ENCODE measurements around the gene ABCC10. TPM values are rescaled to one million over a fixed set of nuclear protein-coding genes. Genes with fewer than 3 reads are reported as not detected.
"Not testable (repeated sequence)": the region's sequence is repeated elsewhere in the genome, so short reads cannot be mapped to it uniquely, and the experiment has no call there.

ABCC10 gene
- total RNA-seq, 3 donors from 2014 or later: 24.2 to 30.1 (median 26.5) TPM

DNA sequence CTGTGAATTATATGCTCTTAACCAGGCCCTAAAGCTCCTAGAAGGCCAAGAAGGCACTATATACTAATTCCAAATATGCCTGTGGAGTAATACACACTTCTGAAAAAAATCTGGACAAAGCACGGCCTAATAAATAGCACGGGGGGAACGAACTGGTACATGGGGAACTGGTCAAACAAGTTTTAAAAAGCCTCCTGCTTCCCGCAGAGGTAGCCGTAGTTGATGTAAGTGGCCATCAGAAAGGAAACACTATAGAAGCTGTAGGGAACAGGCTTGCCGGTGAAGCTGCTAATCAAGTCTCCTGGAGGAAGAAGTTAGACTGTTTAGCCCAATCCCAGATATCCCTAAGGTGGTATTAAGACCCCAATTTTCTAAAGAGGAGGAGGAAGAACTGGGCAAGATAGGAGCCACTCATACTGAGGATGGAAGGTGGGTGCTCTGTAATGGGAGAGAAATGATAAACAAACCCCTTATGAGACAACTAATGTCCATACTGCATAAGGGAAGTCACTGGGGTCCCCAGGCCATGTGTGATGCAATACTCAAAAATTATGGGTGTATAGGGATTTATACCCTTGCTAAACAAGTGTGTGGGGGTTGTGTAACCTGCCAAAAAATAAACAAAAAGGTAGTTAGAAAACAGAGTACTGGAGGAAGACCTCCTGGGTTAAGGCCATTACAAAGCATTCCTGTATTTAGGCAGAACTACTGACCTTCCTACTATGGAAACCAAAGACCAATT, 30.8 kb upstream of the ABCC10 start:
- DNase-seq (no peak), ATAC-seq (no peak)
- no peaks in the 10 kb centered on the region for H3K27me3 Mint-ChIP-seq (ENCODE audit: low read depth)
- H3K4me3 Mint-ChIP-seq: no peak overlapping the region
- H3K4me1 Mint-ChIP-seq (ENCODE audit: low read depth): peaks cover 24% of the 10 kb centered on the region
- H3K9me3 Mint-ChIP-seq: no peaks in the 10 kb centered on the region
- no peaks in the 10 kb centered on the region for H3K36me3 Mint-ChIP-seq (ENCODE audit: insufficient read depth)

DNA sequence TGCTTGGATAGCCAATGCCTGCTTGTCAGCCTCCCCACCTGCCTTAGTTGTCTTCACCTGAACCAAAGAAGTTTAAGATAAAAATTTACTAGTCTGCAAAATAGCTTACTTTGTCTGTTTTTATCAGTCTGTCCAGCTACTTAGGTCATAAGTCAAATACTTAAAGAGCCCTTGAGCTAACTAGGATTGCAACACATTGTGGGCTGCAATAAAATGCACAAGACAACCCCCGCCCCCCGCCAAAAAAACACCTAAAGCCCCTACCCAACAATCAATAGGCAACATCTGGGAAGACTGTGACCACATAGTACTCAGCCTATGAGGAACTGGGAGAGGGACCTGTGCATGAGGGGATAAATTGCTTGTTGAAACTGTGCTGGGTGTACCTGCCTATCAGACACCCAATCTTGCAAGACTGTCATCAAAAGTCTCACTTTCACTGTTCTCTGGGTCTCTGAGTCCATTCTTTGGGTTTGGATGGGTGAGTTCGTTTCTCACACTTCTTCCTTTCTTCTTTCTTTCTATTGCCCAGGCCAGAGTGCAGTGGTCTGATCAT, 27.3 kb upstream of the ABCC10 start:
- Mint-ChIP-seq H3K36me3 (ENCODE audit: insufficient read depth) (no peaks in the 10 kb centered on the region), H3K9me3 (no peaks in the 10 kb centered on the region), H3K27me3 (ENCODE audit: low read depth) (peaks cover 4% of the 10 kb centered on the region), H3K4me1 (ENCODE audit: low read depth) (peaks cover 6% of the 10 kb centered on the region), H3K4me3 (no peak overlapping the region)
- ATAC-seq (no peak), DNase-seq (no peak)

GRCh38 chr6:43401730-43402129, 25.6 kb upstream of the ABCC10 start:
- H3K4me3 Mint-ChIP-seq: no peak overlapping the region
- H3K27me3 Mint-ChIP-seq (ENCODE audit: low read depth): peaks cover 11% of the 10 kb centered on the region
- DNase-seq: no peak
- no peaks in the 10 kb centered on the region for H3K36me3 Mint-ChIP-seq (ENCODE audit: insufficient read depth)
- H3K4me1 Mint-ChIP-seq (ENCODE audit: low read depth): peaks cover 6% of the 10 kb centered on the region
- no peak for ATAC-seq
- H3K9me3 Mint-ChIP-seq: no peaks in the 10 kb centered on the region

DNA sequence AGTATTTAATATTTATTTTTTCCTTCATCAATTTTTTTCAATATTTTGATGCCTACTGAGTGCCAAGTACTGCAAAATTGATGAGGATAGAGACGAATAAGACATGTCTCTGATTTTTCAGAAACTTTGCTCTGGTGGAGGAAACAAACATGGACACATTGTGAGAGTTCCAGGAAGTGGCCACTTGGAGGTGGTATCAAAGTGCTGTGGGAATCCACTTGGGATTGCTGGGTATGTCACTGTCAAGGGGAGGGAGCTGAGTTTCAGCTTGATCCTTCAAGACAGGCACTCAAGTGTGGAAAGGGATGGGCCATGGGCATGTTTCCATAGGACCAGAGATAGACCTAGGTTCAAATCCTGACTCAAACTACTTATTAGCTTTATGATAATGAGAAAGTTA, 24.5 kb upstream of the ABCC10 start:
- ATAC-seq (no peak), DNase-seq (no peak)
- Mint-ChIP-seq H3K9me3 (no peaks in the 10 kb centered on the region), H3K36me3 (ENCODE audit: insufficient read depth) (no peaks in the 10 kb centered on the region), H3K4me3 (no peak overlapping the region), H3K27me3 (ENCODE audit: low read depth) (peaks cover 11% of the 10 kb centered on the region), H3K4me1 (ENCODE audit: low read depth) (peaks cover 2% of the 10 kb centered on the region)

- DNase-seq: no peak
- H3K36me3 Mint-ChIP-seq (ENCODE audit: insufficient read depth): no peaks in the 10 kb centered on the region
- ATAC-seq: no peak
- no peak overlapping the region for H3K4me3 Mint-ChIP-seq
- peaks cover 12% of the 10 kb centered on the region for H3K27me3 Mint-ChIP-seq (ENCODE audit: low read depth)
- no peaks in the 10 kb centered on the region for H3K4me1 Mint-ChIP-seq (ENCODE audit: low read depth)
- no peaks in the 10 kb centered on the region for H3K9me3 Mint-ChIP-seq
Measured at GRCh38 chr6:43405354-43405753, 22.0 kb upstream of the ABCC10 start.

DNA sequence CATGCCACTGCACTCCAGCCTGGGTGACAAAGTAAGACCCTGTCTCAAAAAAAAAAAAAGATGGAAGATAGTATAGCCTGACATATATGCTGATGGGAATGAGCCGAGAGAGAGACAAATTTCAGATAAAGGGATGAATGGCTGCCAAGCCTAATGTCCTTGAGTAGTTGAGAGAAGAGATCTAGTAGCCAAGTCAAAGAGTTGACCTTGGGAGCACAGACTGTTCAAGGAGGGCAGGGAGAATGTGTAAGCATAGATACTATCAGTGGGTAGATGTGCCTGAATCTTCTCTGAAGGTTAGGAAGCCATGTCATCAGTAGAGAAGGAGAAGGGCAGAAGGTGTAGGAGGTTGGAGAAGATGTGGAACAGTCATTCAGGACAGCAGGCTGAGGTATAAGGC, 20.0 kb upstream of the ABCC10 start:
- Mint-ChIP-seq H3K4me3 (no peak overlapping the region), H3K4me1 (ENCODE audit: low read depth) (no peaks in the 10 kb centered on the region), H3K27me3 (ENCODE audit: low read depth) (peaks cover 14% of the 10 kb centered on the region), H3K36me3 (ENCODE audit: insufficient read depth) (no peaks in the 10 kb centered on the region), H3K9me3 (no peaks in the 10 kb centered on the region)
- no peak for ATAC-seq
- no peak for DNase-seq

DNA sequence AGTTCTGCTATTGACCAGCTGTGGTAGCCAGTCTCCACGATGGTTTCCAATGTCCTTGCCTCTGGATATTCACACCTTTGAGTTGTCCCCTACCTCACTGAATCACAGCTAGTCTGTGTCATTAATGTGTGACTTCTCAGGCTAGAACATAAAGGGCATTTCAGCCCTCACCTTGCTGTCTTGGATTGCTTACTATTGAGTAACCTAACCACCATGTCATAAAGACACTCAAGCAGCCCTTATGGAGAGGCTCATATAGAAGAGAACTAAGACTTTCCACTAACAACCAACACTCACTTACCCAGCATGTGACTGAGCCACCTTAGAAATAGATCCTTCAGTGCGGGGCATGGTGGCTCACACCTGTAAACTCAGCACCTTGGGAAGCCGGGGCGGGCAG, 19.1 kb upstream of the ABCC10 start:
- H3K4me3 Mint-ChIP-seq: no peak overlapping the region
- ATAC-seq (no peak), DNase-seq (no peak)
- H3K9me3 Mint-ChIP-seq: no peaks in the 10 kb centered on the region
- H3K27me3 Mint-ChIP-seq (ENCODE audit: low read depth): peaks cover 14% of the 10 kb centered on the region
- H3K4me1 Mint-ChIP-seq (ENCODE audit: low read depth): no peaks in the 10 kb centered on the region
- no peaks in the 10 kb centered on the region for H3K36me3 Mint-ChIP-seq (ENCODE audit: insufficient read depth)

GRCh38 chr6:43410776-43411175, 16.6 kb upstream of the ABCC10 start:
- not testable (repeated sequence) for ATAC-seq; H3K4me1 Mint-ChIP-seq (ENCODE audit: low read depth); H3K4me3 Mint-ChIP-seq; H3K36me3 Mint-ChIP-seq (ENCODE audit: insufficient read depth); H3K27me3 Mint-ChIP-seq (ENCODE audit: low read depth); H3K9me3 Mint-ChIP-seq; DNase-seq

DNA sequence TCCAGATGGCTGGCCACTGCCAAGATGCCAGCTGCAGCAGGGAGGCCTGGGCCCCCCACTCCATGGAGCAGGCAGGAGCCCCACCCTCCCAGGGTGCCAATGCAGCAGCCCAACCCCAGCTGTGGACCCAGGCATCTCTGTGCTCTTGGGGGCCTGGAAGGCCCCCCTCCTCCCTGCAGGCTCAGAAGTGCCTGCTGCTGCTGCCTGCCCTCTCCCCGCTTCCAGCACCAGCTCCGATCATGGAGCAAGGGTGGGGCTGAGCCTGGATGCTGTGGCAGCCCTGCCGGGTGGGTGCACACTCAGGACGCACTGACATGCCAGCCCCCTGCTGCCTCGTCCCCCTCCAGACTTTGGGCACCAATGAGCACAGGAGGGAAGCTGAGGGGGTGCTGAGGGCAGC, 14.8 kb upstream of the ABCC10 start:
- Mint-ChIP-seq H3K9me3 (no peaks in the 10 kb centered on the region), H3K4me1 (ENCODE audit: low read depth) (no peaks in the 10 kb centered on the region), H3K4me3 (no peak overlapping the region), H3K27me3 (ENCODE audit: low read depth) (peaks cover 7% of the 10 kb centered on the region), H3K36me3 (ENCODE audit: insufficient read depth) (no peaks in the 10 kb centered on the region)
- DNase-seq (no peak), ATAC-seq (no peak)

DNA sequence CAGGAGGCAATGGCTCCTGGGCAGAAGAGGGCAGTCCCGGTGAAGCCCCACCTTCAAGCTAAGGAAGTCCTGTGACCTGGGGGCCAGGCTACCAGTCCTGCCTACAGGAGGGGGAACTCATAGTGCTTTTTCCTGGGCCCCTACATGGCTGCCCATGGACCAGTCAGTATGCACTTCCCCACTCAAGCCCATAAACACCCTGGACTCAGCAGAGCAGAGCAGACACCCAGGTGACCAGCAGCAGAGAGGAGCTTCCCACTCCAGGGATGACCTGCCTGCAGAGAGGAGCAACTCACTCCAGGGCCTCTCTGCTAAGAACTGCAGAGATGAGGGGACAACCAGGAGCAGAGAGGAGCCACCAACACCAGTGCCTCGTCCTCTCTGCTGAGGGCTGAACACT, 14.3 kb upstream of the ABCC10 start:
- DNase-seq (no peak), ATAC-seq (no peak)
- Mint-ChIP-seq H3K36me3 (ENCODE audit: insufficient read depth) (no peaks in the 10 kb centered on the region), H3K4me3 (no peak overlapping the region), H3K9me3 (no peaks in the 10 kb centered on the region), H3K4me1 (ENCODE audit: low read depth) (no peaks in the 10 kb centered on the region), H3K27me3 (ENCODE audit: low read depth) (peaks cover 7% of the 10 kb centered on the region)

GRCh38 chr6:43415275-43415674, 12.1 kb upstream of the ABCC10 start:
- not testable (repeated sequence) for H3K36me3 Mint-ChIP-seq (ENCODE audit: insufficient read depth); ATAC-seq; H3K4me1 Mint-ChIP-seq (ENCODE audit: low read depth); H3K9me3 Mint-ChIP-seq; DNase-seq; H3K27me3 Mint-ChIP-seq (ENCODE audit: low read depth); H3K4me3 Mint-ChIP-seq

GRCh38 chr6:43416935-43417334, 10.4 kb upstream of the ABCC10 start:
- Mint-ChIP-seq H3K36me3 (ENCODE audit: insufficient read depth) (no peaks in the 10 kb centered on the region), H3K27me3 (ENCODE audit: low read depth) (peaks cover 3% of the 10 kb centered on the region), H3K9me3 (no peaks in the 10 kb centered on the region), H3K4me3 (no peak overlapping the region), H3K4me1 (ENCODE audit: low read depth) (no peaks in the 10 kb centered on the region)
- DNase-seq (no peak), ATAC-seq (no peak)

DNA sequence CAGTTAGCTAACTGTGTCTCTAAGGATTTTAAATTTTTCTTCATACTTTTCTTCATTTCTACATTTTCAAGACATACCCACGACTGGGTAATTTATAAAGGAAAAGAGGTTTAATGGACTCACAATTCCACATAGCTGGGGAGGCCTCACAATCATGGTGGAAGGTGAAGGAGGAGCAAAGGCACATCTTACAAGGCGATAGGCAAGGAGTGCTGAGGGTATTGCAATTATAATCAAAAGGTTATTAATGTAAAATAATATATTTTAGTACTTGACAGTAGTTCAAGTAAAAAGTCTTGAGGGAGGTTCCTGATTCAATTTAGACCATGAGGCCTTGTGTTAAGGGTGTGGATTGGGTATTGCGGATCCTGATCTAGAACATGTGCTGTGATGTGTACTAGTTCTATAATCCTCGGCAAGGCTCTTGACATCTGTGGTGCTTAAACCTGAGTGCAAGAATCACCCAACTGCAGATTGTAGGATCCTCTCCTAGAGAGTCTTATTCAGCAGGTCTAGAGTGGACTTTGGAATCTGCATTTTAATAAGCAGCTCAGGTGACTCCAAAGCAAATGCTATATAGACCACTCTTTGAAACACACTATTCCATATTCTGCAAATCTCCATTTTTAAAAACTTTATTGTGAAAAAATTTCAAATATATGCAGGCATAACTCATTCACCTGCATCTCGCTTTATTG, 7.2 kb upstream of the ABCC10 start:
- H3K27me3 Mint-ChIP-seq (ENCODE audit: low read depth): peaks cover 3% of the 10 kb centered on the region
- H3K9me3 Mint-ChIP-seq: no peaks in the 10 kb centered on the region
- H3K4me3 Mint-ChIP-seq: no peak overlapping the region
- no peaks in the 10 kb centered on the region for H3K36me3 Mint-ChIP-seq (ENCODE audit: insufficient read depth)
- DNase-seq: no peak
- H3K4me1 Mint-ChIP-seq (ENCODE audit: low read depth): no peaks in the 10 kb centered on the region
- ATAC-seq: no peak

DNA sequence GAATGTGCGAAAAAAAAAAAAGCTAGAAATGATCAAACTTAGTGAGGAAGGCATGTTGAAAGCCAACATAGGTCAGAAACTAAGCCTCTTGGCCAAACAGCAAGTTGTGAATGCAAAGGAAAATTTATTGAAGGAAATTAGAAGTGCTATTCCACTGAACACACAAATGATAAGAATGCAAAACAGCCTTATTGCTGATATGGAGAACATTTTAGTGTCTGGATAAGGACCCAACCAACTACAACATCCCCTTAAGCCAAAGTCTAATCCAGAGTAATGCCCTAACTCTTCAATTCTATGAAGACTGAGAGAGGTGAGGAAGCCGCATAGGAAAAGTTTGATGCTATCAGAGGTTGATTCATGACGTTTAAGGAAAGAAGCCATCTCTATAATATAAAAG, 5.5 kb upstream of the ABCC10 start:
- ATAC-seq: no peak
- no peak overlapping the region for H3K4me3 Mint-ChIP-seq
- H3K27me3 Mint-ChIP-seq (ENCODE audit: low read depth): no peaks in the 10 kb centered on the region
- H3K36me3 Mint-ChIP-seq (ENCODE audit: insufficient read depth): no peaks in the 10 kb centered on the region
- no peaks in the 10 kb centered on the region for H3K9me3 Mint-ChIP-seq
- DNase-seq: no peak
- H3K4me1 Mint-ChIP-seq (ENCODE audit: low read depth): no peaks in the 10 kb centered on the region

DNA sequence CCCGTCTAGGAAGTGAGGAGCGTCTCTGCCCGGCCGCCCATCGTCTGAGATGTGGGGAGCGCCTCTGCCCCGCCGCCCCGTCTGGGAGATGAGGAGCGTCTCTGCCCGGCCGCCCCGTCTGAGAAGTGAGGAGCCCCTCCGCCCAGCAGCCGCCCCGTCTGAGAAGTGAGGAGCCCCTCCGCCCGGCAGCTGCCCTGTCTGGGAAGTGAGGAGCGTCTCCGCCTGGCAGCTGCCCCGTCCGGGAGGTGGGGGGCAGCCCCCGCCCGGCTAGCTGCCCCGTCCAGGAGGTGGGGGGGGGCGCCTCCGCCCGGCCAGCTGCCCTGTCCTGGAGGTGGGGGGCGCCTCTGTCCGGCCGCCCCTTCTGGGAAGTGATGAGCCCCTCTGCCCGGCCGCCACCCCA, 2.3 kb upstream of the ABCC10 start:
- not testable (repeated sequence) for H3K9me3 Mint-ChIP-seq; H3K27me3 Mint-ChIP-seq (ENCODE audit: low read depth); H3K36me3 Mint-ChIP-seq (ENCODE audit: insufficient read depth); H3K4me3 Mint-ChIP-seq; DNase-seq; ATAC-seq
- H3K4me1 Mint-ChIP-seq (ENCODE audit: low read depth): peaks cover 16% of the 10 kb centered on the region

All from activated T-cell treated with anti-CD3 and anti-CD28 coated beads, Interleukin-2, amount 50 U/mL, for 4 hours (primary cell).